GM12865 (cell line): ENCODE data around the gene TH.

Experiments used
- DNase-seq: peaks from one replicate; pipeline ENCODE4 v3.0.0; 2010; ENCODE audit warnings: low read depth
- H3K4me3 ChIP-seq: 2 replicates; pipeline ENCODE4 v1.5.1; 2011; ENCODE audit warnings: mild to moderate bottlenecking, low read depth, low read length, control low read depth
- TF ChIP-seq, protein P1 (sequence below): IDR thresholded peaks from 2 replicates; pipeline ENCODE4 v1.5.1; 2011; ENCODE audit warnings: low read length, control low read depth, low read depth, inconsistent platforms; ENCODE audit not compliant: insufficient read depth; ENCODE audit errors: missing control alignments

TH gene

DNA sequence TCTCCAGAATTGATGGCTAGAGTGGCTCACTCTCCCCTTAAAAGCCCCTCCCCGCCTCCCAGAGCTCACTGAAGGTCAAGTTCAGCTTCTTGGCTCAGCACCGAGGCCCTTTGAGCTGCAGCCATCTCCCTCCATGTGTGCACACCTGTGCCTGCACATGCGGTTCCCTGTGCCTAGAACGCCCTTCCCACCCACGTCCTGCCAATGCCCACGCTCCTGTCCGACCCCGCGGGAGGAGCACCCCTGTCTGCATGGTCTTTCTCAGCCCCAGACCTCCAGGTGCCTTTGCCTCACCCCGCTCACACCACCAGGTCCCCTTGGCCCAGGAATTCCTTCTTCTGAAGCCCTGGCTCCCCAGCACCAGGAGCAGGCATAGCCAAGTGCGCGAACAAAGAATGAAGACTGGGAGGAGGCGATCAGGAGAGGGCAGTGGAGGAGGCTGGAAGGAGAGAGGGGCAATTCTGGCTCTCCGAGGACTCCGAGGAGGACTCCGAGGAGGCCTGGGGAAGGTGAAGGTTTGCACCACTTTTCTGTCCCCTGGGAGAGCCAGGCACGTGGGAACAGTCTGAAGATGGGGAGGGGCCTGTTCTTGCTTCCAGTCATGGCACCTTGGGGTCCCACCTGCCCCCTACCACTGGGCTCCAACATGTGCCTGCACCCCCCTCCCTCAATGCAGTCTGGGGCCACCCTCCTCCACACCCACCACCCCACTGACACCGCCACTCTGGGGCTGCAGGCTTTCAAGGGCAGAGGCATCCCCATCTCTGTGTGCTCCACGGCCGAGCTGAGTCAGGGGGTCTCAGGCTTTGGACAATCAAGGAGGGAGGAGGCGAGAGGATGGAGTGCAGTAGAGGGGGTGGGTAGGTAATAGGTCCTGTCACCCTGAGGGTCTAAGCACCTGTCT is 50.1 kb downstream of the TH start:
- H3K4me3 ChIP-seq, result no peak overlapping the region
- TF ChIP-seq, protein P1, sequence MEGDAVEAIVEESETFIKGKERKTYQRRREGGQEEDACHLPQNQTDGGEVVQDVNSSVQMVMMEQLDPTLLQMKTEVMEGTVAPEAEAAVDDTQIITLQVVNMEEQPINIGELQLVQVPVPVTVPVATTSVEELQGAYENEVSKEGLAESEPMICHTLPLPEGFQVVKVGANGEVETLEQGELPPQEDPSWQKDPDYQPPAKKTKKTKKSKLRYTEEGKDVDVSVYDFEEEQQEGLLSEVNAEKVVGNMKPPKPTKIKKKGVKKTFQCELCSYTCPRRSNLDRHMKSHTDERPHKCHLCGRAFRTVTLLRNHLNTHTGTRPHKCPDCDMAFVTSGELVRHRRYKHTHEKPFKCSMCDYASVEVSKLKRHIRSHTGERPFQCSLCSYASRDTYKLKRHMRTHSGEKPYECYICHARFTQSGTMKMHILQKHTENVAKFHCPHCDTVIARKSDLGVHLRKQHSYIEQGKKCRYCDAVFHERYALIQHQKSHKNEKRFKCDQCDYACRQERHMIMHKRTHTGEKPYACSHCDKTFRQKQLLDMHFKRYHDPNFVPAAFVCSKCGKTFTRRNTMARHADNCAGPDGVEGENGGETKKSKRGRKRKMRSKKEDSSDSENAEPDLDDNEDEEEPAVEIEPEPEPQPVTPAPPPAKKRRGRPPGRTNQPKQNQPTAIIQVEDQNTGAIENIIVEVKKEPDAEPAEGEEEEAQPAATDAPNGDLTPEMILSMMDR, result no peak
- DNase-seq, result no peak

GRCh38 chr11:2120359-2121100 is 51.1 kb downstream of the TH start:
- no peak overlapping the region for H3K4me3 ChIP-seq
- DNase-seq, result no peak
- TF ChIP-seq, protein P1, result no peak

- TF ChIP-seq, protein P1, result no peak
- no peak for DNase-seq
- no peak overlapping the region for H3K4me3 ChIP-seq
These were observed 52.9 kb downstream of the TH start for GRCh38 chr11:2118677-2119076.

GRCh38 chr11:2116680-2117079 is 54.9 kb downstream of the TH start:
- H3K4me3 ChIP-seq, result no peak overlapping the region
- TF ChIP-seq, protein P1, result no peak
- no peak for DNase-seq

DNA sequence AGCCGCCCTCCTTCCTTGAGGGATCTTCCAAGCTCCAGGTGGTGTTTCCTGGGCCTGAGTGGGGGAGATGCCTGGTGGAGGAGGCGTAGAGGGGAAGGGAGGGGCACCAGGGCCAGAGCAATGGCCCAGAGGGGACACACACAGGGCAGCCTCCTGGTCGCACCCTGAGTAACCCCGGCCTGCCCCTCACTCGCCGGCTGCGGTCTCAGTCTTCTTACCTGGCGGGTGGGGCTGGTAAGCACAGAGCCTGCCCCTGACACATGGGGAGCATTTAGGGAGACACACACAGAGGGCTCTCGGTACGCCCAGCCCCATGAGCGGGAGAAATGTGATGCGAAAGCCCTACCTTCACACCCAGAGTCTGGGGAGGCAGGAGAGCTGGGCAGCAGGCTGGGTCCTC is 56.3 kb downstream of the TH start:
- TF ChIP-seq, protein P1, result no peak
- DNase-seq, result no peak
- H3K4me3 ChIP-seq, result no peak overlapping the region

DNA sequence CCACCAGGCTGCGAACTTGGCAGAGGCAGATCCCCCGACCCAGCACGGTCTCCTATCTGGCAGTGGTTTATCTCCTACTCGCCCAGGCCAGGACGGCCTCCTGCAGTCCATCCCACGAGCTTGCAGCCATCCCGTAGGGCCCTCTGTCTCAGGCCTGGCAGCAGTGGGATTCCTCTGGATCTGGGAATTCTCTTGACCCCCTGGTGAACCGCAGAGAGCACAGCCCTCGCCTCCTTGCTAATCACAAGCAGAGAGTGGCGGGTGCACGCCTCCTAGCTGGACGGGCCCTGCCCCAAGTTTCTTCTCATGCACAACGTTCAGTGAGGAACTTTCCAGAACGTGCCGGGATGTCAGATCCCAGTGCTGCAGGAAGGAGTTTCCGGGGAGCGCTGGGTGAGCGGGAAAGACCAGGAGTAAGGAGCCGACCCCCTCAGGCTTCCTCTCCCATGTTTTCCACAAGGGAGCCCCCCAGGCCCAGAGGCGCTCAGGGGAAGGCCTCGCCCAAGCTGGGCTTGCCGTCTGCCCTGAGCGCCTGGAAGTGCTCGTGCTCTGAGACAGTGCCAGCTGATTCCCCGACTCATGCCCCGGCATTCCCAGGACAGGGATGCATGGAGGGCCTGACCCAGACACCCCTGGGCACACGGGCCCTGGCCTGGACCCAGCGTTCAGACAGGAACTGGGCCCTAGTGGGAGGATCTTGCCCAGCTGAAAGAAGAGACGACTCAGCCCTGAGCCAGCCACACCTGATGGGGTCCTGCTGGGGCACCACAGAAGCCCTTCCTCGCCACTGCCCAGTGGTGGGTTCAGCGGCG is 57.0 kb downstream of the TH start:
- no peak overlapping the region for H3K4me3 ChIP-seq
- DNase-seq, result no peak
- TF ChIP-seq, protein P1, result no peak
